SJCRH30 (cell line): Measurements from ENCODE around the gene PPP1R1C. TPM values are rescaled to one million over a fixed set of nuclear protein-coding genes. Genes with fewer than 3 reads are reported as not detected.

Experiments used
- DNase-seq, 2 experiments: peaks; one replicate each; pipeline ENCODE4 v3.0.0-alpha.2; 2015 to 2020
- H3K27ac ChIP-seq: fragments of 250-450 bp; sonication (Bioruptor Pico); 2 replicates; pipeline ENCODE4 v1.5.1; 2020; ENCODE audit warnings: mild to moderate bottlenecking, moderate library complexity
- H3K27me3 ChIP-seq: fragments of 250-450 bp; sonication (Bioruptor Pico); 2 replicates; pipeline ENCODE4 v1.5.1; 2020; ENCODE audit warnings: mild to moderate bottlenecking, moderate library complexity
- H3K36me3 ChIP-seq: fragments of 250-450 bp; sonication (Bioruptor Pico); 2 replicates; pipeline ENCODE4 v1.5.1; 2020; ENCODE audit warnings: mild to moderate bottlenecking, moderate library complexity
- H3K4me1 ChIP-seq: fragments of 250-450 bp; sonication (Bioruptor Pico); 2 replicates; pipeline ENCODE4 v1.5.1; 2020; ENCODE audit warnings: mild to moderate bottlenecking, moderate library complexity
- H3K4me3 ChIP-seq: fragments of 250-450 bp; sonication (Bioruptor Pico); 2 replicates; pipeline ENCODE4 v1.5.1; 2020; ENCODE audit warnings: mild to moderate bottlenecking, moderate library complexity
- H3K9me3 ChIP-seq: fragments of 250-450 bp; sonication (Bioruptor Pico); replicated peaks from 2 replicates; pipeline ENCODE4 v1.5.1; 2020; ENCODE audit warnings: mild to moderate bottlenecking, moderate library complexity
- total RNA-seq: library from RNA; depleted of rRNA; stranded (reverse); fragments of >200 nt; shearing (Covaris generic); gene quantifications from 2 replicates; pipeline ENCODE4 v1.2.3, GENCODE V29; 2014

PPP1R1C gene
- total RNA-seq, 1 experiment from 2014 or later: not detected

DNA sequence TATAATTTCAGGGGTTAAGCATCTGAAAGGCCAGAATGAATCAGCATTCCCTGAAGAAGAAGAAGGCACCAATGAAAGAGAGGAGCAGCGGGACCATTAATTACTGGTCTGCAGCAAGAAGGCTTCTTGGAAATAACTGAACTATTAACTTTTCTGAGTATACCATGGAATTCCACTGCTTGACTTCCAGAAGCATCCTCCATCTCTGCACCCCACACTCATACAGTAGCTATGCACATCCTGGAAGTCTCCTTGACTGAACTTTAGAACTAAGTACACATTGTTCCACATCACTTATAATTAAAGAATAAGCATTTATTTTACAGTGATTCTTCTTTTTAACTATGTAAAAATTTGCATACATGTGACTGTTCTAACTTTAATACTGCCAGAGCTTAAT is 131.5 kb downstream of the PPP1R1C start:
- DNase-seq: no peak
- no peaks in the 10 kb centered on the region for H3K36me3 ChIP-seq

DNA sequence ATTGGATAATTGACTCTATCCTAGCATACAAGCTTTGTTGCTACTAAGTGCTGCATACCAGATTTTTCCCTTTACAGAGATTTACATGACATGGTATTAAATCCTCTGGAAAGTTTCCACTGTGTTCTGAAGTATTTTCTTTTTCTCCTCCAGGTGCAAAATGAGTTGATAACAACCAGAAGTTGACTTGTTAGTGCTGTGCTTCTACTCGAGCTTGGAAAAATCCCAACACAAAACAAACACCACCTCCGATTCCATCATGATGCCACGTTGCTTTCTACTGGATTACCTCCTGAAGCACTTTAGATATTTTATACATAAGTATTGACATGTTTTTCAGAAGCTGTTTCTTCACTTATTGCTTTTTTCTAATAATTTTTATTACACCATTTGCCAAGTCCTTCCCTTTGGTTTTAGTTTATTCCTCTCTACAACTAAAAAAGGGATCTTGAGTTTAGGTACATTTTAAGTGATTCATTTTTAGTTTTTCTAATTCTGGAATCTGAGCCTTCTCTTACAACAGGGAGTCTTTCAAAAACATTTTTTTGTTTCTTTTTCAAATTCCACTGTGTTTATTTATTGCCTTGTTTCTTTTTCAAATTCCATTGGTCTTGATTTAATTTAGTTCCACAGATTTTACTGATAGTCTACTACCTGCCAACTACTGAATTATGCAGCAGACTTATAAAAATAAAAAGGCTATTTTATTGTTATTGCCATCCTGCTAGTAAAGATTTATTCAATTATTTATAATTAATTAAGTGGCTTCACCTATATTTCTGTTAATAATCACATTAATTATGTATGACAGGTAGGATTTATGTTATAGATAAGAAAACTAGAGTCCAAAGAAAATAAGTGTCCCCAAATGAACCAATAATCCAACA is 143.4 kb downstream of the PPP1R1C start:
- Histone ChIP-seq H3K4me1 (no peaks in the 10 kb centered on the region), H3K27ac (no peak overlapping the region), H3K9me3 (no peaks in the 10 kb centered on the region), H3K4me3 (no peak overlapping the region), H3K36me3 (no peaks in the 10 kb centered on the region; the same call in 1 of the 2 replicates), H3K27me3 (no peaks in the 10 kb centered on the region)
- no peak for DNase-seq

More for the DNA sequence above, 131.5 kb downstream of the PPP1R1C start:
- no peak overlapping the region for H3K4me3 ChIP-seq
- H3K9me3 ChIP-seq: no peaks in the 10 kb centered on the region
- no peak overlapping the region for H3K27ac ChIP-seq
- H3K27me3 ChIP-seq: no peaks in the 10 kb centered on the region
- H3K4me1 ChIP-seq: no peaks in the 10 kb centered on the region

DNA sequence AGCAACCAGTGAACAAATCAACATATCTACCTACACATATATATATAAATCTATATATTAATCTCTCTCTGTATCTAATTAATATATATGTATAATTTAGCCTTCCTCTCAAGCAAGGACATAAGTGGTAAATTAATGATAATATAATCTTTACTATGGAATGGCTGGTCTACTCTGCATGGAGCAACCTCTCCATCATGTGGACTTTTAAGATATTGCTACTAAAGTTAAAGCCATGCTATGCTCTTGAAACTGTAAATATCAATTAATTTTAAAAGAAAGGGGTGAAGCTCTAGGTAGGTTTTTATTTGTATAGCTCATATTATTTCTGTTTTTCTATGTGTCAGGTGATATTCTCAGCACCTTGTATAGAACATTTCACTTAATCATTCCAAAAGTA is 147.0 kb downstream of the PPP1R1C start:
- DNase-seq: no peak
- Histone ChIP-seq H3K36me3 (no peaks in the 10 kb centered on the region; the same call in 1 of the 2 replicates), H3K4me1 (no peaks in the 10 kb centered on the region), H3K9me3 (no peaks in the 10 kb centered on the region), H3K4me3 (no peak overlapping the region), H3K27me3 (no peaks in the 10 kb centered on the region), H3K27ac (no peak overlapping the region)

DNA sequence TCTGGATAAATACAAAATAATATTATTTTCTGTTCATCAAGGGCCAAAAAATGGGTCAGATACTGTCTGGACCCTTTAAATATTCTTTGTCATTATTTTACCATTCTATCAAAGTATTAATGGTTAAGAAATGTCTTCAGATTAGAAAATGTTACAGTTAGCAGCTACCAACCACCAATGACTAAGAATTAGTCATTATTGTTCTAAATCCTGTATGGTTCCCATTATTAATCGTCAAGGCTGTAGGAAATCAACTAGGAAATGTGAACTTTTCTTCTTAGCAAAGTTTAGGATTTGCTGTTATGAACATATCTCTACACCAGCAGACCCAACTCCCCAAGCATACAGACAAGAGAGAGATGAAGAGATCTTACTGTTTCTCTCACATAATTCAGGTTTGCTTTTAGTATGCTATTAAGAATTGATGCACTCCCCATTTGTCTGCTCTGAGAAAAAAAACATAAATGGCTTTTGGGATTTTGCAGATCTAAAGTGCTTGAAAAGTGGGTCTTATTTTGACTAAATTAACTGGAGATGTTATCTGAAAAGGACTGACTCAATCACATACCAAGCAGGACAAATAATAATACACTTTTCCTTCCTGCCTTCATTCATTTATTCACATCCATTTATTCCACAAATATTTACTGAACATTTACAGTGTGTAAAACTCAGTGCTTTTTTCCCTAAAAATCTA is 147.7 kb downstream of the PPP1R1C start:
- Histone ChIP-seq H3K36me3 (no peaks in the 10 kb centered on the region; the same call in 1 of the 2 replicates), H3K9me3 (no peaks in the 10 kb centered on the region), H3K4me1 (no peaks in the 10 kb centered on the region), H3K27me3 (no peaks in the 10 kb centered on the region), H3K4me3 (no peak overlapping the region), H3K27ac (no peak overlapping the region)
- no peak for DNase-seq

DNA sequence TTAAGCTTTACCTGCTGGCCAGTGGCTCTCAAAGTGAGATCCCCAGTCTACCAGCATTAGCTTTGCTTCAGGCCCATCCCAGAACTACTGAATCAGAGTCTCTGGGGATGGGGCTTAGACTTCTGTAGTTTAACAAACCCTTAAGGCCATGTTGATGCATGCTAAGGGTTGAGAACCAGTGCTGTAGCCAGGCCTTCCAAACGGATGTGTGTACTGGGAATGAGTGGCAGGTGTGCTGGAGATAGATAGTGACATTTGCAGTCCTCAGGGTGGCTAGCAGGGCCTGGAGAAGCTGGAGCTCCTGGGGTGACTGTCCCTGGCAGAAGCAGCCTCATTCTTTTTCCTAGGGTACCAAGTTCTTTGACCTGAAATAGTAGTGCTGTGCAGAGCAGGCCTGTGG is 148.5 kb downstream of the PPP1R1C start:
- Histone ChIP-seq H3K27me3 (no peaks in the 10 kb centered on the region), H3K36me3 (no peaks in the 10 kb centered on the region; the same call in 1 of the 2 replicates), H3K4me1 (no peaks in the 10 kb centered on the region), H3K27ac (no peak overlapping the region), H3K9me3 (no peaks in the 10 kb centered on the region), H3K4me3 (no peak overlapping the region)
- DNase-seq: no peak

DNA sequence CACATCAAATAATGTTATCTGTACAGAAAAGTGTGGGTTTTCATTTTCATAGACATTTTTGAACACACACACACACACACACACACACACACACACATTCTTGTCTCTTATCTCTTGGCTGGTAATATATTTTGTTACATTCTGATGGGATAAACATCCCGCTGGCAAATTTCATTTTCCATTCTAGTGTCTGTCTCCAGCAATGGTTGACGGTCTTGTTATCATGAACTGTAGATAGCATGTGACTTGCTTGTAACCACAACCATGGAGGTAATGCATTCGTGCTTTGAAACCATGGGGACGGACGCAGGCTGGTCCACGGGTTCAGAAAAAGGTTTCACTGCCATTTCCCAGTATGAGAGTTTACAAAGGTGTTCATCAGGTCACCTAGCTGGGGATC is 156.4 kb downstream of the PPP1R1C start:
- no peak for DNase-seq
- Histone ChIP-seq H3K27me3 (no peaks in the 10 kb centered on the region), H3K27ac (no peak overlapping the region), H3K36me3 (no peaks in the 10 kb centered on the region), H3K4me3 (no peak overlapping the region), H3K4me1 (peaks cover 14% of the 10 kb centered on the region), H3K9me3 (no peaks in the 10 kb centered on the region)

DNA sequence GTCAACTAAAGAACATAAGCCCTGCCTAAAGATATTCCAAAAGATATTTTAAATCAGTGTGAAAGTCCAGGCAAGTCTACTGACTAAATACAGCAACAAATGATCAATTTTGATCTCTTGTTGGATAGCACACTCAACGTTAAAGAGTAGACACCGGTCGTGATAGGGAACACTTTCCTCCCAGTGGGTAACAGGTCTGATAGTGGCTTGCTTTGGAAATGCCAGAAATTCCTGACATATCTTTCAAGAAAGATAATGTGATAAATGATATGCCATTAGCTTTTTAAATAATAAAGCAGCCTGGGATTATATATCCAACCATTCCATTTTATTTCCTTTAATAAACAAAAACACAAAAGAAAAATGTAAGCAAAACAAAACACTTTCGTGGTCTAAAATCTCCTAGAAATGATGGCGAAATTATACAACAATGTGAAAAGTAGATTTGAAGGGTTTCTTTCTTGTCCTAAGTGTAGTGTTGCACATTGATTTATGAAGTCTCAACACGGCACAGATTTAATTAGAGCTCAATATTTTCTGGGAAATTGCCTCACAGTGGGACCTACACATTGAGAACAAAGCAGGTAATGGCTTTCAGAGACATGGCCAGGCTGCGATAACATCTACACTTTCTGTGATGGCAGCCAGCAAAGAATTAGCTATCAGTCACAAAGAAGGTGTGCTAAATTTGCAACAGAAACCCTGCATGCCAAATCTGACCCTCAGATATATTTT is 158.6 kb downstream of the PPP1R1C start:
- Histone ChIP-seq H3K4me1 (peaks cover 14% of the 10 kb centered on the region), H3K27ac (peak overlapping the region; percentile 35), H3K27me3 (no peaks in the 10 kb centered on the region), H3K4me3 (no peak overlapping the region), H3K9me3 (no peaks in the 10 kb centered on the region), H3K36me3 (no peaks in the 10 kb centered on the region)
- peak; percentile 7 to 13 for DNase-seq

DNA sequence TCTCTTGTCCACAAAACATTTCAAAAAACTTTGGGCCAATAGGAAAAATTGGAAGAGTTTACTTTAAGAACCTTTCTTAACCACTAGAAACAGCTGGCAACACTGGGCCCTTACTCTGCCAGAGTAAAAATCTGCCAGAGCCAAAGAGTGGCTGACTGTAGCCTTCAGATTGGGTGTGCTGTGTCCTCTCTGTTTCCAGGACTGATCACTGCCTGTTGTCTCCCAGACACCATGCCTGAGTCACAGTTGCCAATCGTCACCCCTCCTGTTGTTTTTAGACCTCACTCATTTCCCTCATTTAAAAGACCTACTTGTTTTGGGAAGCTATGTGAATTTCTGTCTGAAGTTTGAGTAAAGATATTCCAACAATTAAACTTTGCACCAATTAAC is 159.1 kb downstream of the PPP1R1C start:
- Histone ChIP-seq H3K4me1 (peaks cover 14% of the 10 kb centered on the region), H3K4me3 (no peak overlapping the region), H3K9me3 (no peaks in the 10 kb centered on the region), H3K27me3 (no peaks in the 10 kb centered on the region), H3K27ac (peak overlapping the region; percentile 35), H3K36me3 (no peaks in the 10 kb centered on the region)
- DNase-seq: peak; percentile 30 to 35

DNA sequence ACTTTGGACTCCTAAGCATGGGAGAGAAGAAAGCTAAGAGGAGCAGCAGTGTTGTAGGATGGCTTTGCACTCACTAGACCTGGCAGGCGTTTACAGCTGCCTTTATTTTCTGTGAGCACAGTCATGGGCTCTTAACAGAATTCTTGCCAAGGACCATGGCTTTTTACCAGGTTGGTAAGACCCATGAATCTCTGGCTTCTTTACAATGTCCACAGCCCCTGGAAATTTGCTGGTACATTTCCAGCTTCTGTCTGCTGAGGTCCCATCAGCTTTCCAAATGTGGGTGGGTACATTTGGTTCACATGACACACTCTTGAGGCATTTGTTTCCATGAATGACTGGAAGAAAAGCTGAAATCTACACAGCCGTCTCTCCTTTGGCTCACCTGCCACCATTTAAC is 162.7 kb downstream of the PPP1R1C start:
- Histone ChIP-seq H3K4me1 (peaks cover 14% of the 10 kb centered on the region), H3K27ac (no peak overlapping the region), H3K9me3 (no peaks in the 10 kb centered on the region), H3K36me3 (no peaks in the 10 kb centered on the region), H3K27me3 (no peaks in the 10 kb centered on the region), H3K4me3 (no peak overlapping the region)
- no peak for DNase-seq

DNA sequence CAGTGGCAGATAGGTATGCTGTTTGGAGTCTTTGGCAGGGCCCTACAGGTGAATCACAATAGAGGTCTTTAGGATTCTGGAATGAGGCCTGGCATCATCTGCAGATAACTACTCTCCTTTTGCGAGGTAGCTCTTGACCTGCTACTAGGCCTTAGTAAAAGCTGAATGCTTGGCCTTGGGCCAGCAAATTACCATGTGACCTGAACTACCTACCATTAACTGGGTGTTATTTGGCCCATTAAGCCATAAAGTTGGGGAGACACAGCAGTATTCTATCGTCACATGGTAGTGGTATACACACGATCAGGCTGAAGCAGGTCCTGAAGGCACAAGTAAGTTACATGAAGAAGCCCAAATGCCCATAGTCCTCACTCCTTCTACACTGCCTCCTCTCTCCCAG is 178.2 kb downstream of the PPP1R1C start:
- no peaks in the 10 kb centered on the region for H3K4me1 ChIP-seq
- H3K4me3 ChIP-seq: no peak overlapping the region
- H3K36me3 ChIP-seq: no peaks in the 10 kb centered on the region
- no peak overlapping the region for H3K27ac ChIP-seq
- H3K27me3 ChIP-seq: no peaks in the 10 kb centered on the region
- H3K9me3 ChIP-seq: no peaks in the 10 kb centered on the region
- no peak for DNase-seq

DNA sequence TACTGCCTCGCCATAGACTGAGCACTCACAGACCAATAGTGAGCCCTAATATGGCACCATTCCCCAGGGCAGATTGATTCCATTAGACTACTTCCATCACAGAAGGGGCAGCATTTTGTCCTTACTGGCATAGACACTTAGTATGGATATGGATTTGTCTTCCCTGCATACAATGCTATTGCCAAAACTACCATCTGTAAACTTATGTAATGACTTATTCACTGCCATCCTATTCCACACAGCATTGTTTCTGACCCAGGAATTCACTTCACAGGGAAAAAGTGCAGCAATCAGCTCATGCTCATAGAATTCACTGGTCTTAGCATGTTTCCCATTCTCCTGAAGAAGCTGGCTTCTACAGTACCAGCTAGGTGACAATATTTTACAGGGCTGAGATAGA is 179.0 kb downstream of the PPP1R1C start:
- no peaks in the 10 kb centered on the region for H3K27me3 ChIP-seq
- DNase-seq: no peak
- H3K4me1 ChIP-seq: no peaks in the 10 kb centered on the region
- no peak overlapping the region for H3K4me3 ChIP-seq
- H3K36me3 ChIP-seq: no peaks in the 10 kb centered on the region
- H3K27ac ChIP-seq: no peak overlapping the region
- no peaks in the 10 kb centered on the region for H3K9me3 ChIP-seq

DNA sequence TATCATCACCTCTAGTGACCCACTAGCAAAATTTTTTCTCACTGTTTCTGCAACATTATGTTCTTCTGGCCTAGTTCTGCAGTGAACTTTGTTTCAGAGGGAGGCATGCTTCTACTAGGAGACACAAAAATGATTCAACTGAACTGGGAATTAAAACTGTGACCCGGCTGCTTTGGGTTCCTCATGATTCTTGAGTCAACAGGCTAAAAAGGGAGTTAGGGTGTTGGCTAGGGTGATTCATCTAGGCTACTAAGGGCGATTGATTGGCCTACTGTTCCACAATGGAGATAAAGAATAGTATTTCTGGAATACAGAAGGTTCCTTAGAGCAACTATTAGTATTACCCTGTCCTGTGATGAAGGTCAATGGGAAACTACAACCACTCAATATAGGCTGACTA is 179.5 kb downstream of the PPP1R1C start:
- Histone ChIP-seq H3K9me3 (no peaks in the 10 kb centered on the region), H3K4me1 (no peaks in the 10 kb centered on the region), H3K27me3 (no peaks in the 10 kb centered on the region), H3K36me3 (no peaks in the 10 kb centered on the region), H3K27ac (no peak overlapping the region), H3K4me3 (no peak overlapping the region)
- DNase-seq: no peak

DNA sequence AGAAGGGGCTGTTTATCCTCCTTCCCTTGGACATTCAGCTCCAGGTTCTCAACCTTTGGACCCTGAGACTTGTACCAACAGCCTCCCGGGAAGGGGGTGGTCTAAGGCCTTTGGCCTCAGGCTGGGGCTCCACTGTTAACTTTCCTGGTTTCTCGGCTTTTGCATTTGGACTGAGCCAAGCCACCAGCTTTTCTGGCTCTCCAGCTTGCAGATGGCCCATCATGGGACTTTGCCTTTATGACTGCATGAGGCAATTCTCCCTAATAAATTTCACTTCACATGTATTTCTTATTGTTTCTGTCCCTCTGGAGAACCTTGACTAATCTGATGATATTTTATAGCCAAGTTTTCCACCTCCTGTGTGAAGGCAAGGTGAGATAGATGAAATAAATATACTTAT is 180.8 kb downstream of the PPP1R1C start:
- no peak overlapping the region for H3K4me3 ChIP-seq
- H3K4me1 ChIP-seq: no peaks in the 10 kb centered on the region
- no peak overlapping the region for H3K27ac ChIP-seq
- DNase-seq: no peak
- H3K9me3 ChIP-seq: no peaks in the 10 kb centered on the region
- H3K27me3 ChIP-seq: no peaks in the 10 kb centered on the region
- no peaks in the 10 kb centered on the region for H3K36me3 ChIP-seq

DNA sequence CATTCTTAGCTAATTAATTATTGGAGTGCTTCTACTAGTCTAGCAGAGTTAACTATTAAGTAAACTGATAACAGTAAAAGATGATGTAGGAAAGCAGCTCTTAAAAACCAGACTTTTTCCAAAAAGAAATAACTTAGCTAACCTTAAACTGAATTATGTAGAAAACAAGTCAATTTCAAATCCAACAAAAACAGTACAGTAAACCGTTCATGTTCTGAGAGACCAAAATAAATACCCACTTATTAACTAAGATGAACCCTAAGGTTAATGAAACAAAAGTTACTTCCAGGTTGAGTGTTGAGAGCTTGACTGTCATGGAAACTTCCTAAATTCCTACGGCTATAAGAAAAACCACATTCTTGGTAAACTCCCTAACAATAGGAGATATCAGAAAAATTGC is 181.2 kb downstream of the PPP1R1C start:
- no peak for DNase-seq

More for the DNA sequence above, 181.2 kb downstream of the PPP1R1C start:
- no peaks in the 10 kb centered on the region for H3K4me1 ChIP-seq
- no peaks in the 10 kb centered on the region for H3K36me3 ChIP-seq
- H3K9me3 ChIP-seq: no peaks in the 10 kb centered on the region
- no peak overlapping the region for H3K27ac ChIP-seq
- H3K27me3 ChIP-seq: no peaks in the 10 kb centered on the region
- no peak overlapping the region for H3K4me3 ChIP-seq
